HS-27A (cell line): Measurements from ENCODE around the gene MX1.

ENCODE experiments used
- DNase-seq: peaks from one replicate; pipeline ENCODE4 v3.0.0-alpha.2; 2012; ENCODE audit warnings: low read depth, missing footprints

MX1 gene

GRCh38 chr21:41491412-41491811, 65.4 kb downstream of the MX1 start:
- DNase-seq: no peak

GRCh38 chr21:41494242-41494641, 68.2 kb downstream of the MX1 start:
- DNase-seq: no peak

GRCh38 chr21:41497008-41497407, 71.0 kb downstream of the MX1 start:
- DNase-seq: no peak

- no peak for DNase-seq
Observed at GRCh38 chr21:41497788-41498187, 71.7 kb downstream of the MX1 start.

GRCh38 chr21:41499920-41500319, 73.9 kb downstream of the MX1 start:
- no peak for DNase-seq

- no peak for DNase-seq
Observed at GRCh38 chr21:41500363-41500762, 74.3 kb downstream of the MX1 start.

- DNase-seq: no peak
Observed at GRCh38 chr21:41500931-41501381, 74.9 kb downstream of the MX1 start.

- DNase-seq: no peak
Observed at GRCh38 chr21:41501919-41502318, 75.9 kb downstream of the MX1 start.

- DNase-seq: no peak
Observed at GRCh38 chr21:41503331-41503730, 77.3 kb downstream of the MX1 start.

GRCh38 chr21:41504030-41504429, 78.0 kb downstream of the MX1 start:
- no peak for DNase-seq

- no peak for DNase-seq
Observed at GRCh38 chr21:41506005-41506594, 80.1 kb downstream of the MX1 start.

- no peak for DNase-seq
Observed at GRCh38 chr21:41506611-41507520, 80.8 kb downstream of the MX1 start.

- no peak for DNase-seq
Observed at GRCh38 chr21:41507521-41508414, 81.7 kb downstream of the MX1 start, which contains the start of gene TMPRSS2. Gene TMPRSS2, minus strand, starts transcription at chr21:41508158. Its CDS starts 10,025 bp downstream, at chr21:41498133.

GRCh38 chr21:41508415-41509144, 82.5 kb downstream of the MX1 start:
- no peak for DNase-seq
